NCI-H460 (cell line): ENCODE data around the gene NAV2. TPM values are rescaled to one million over a fixed set of nuclear protein-coding genes. Genes with fewer than 3 reads are reported as not detected.
A peak's percentile ranks its signal among the peaks of the same experiment; 100 is the strongest.
"Not testable (repeated sequence)": the region's sequence is repeated elsewhere in the genome, so short reads cannot be mapped to it uniquely, and the experiment has no call there.

Experiments
- DNase-seq: peaks from one replicate; pipeline ENCODE4 v3.0.0-alpha.2; 2016; ENCODE audit warnings: low read depth; ENCODE audit errors: extremely low read depth
- total RNA-seq: library from RNA; depleted of rRNA; stranded (reverse); fragments of >200 nt; shearing (Covaris generic); gene quantifications from 2 replicates; pipeline ENCODE4 v1.2.3, GENCODE V29; 2014

The NAV2 gene
- total RNA-seq, 1 experiment from 2014 or later: 15.6 TPM

GRCh38 chr11:19881177-19881576 is 168.5 kb downstream of the NAV2 start:
- DNase-seq: no peak

- no peak for DNase-seq
These were observed 169.7 kb downstream of the NAV2 start for GRCh38 chr11:19882356-19882755.

- DNase-seq: no peak
These were observed 173.9 kb downstream of the NAV2 start for GRCh38 chr11:19886498-19886897.

GRCh38 chr11:19887842-19888241 is 175.2 kb downstream of the NAV2 start:
- DNase-seq: no peak

- no peak for DNase-seq
These were observed 176.9 kb downstream of the NAV2 start for GRCh38 chr11:19889531-19889930.

- DNase-seq: no peak
These were observed 177.7 kb downstream of the NAV2 start for GRCh38 chr11:19890308-19890707.

- DNase-seq: no peak
These were observed 178.4 kb downstream of the NAV2 start for GRCh38 chr11:19891022-19891421.

GRCh38 chr11:19892387-19892786 is 179.8 kb downstream of the NAV2 start:
- no peak for DNase-seq

- DNase-seq: no peak
These were observed 180.2 kb downstream of the NAV2 start for GRCh38 chr11:19892876-19893275.

- DNase-seq: no peak
These were observed 181.8 kb downstream of the NAV2 start for GRCh38 chr11:19894404-19894803.

- not testable (repeated sequence) for DNase-seq
These were observed 182.4 kb downstream of the NAV2 start for GRCh38 chr11:19895037-19895436.

GRCh38 chr11:19895776-19896175 is 183.1 kb downstream of the NAV2 start:
- DNase-seq: no peak

- DNase-seq: peak; percentile 52
These were observed 191.0 kb downstream of the NAV2 start for GRCh38 chr11:19903620-19904069.

GRCh38 chr11:19905280-19905853 is 192.7 kb downstream of the NAV2 start:
- DNase-seq: peak; percentile 21

GRCh38 chr11:19906126-19906525 is 193.5 kb downstream of the NAV2 start:
- DNase-seq: no peak

- no peak for DNase-seq
These were observed 194.5 kb downstream of the NAV2 start for GRCh38 chr11:19907008-19907579.

GRCh38 chr11:19907839-19908238 is 195.2 kb downstream of the NAV2 start:
- DNase-seq: no peak

GRCh38 chr11:19910931-19911330 is 198.3 kb downstream of the NAV2 start:
- no peak for DNase-seq

- DNase-seq: no peak
These were observed 199.7 kb downstream of the NAV2 start for GRCh38 chr11:19912115-19912957.

GRCh38 chr11:19912958-19913892 is 200.6 kb downstream of the NAV2 start:
- DNase-seq: no peak

- no peak for DNase-seq
These were observed 201.2 kb downstream of the NAV2 start for GRCh38 chr11:19913893-19914249.
